Vagina (tissue), 2 donors: ENCODE data around the gene C22orf23. TPM values are rescaled to one million over a fixed set of nuclear protein-coding genes. Genes with fewer than 3 reads are reported as not detected.

ENCODE experiments used
- DNase-seq, 2 donors: peaks; one replicate each; pipeline ENCODE4 v3.0.0-alpha.2; 2017; ENCODE audit errors: extremely low spot score in 2 of 2
- H3K27ac ChIP-seq: fragments of 200-600 bp; sonication (generic); one replicate; pipeline ENCODE4 v1.5.1; 2019
- H3K27me3 ChIP-seq: fragments of 200-600 bp; sonication (generic); one replicate; pipeline ENCODE4 v1.5.1; 2019
- H3K36me3 ChIP-seq, 2 donors: fragments of 200-600 bp; sonication (generic); one replicate each; pipeline ENCODE4 v1.5.1; 2017 to 2019
- H3K4me1 ChIP-seq: fragments of 200-600 bp; sonication (generic); one replicate; pipeline ENCODE4 v1.5.1; 2019
- H3K4me3 ChIP-seq, 2 donors: fragments of 200-600 bp; sonication (generic); 1 replicate in 1 of 2; 2 replicates in 1 of 2; pipeline ENCODE4 v1.5.1; 2016 to 2019
- H3K9me3 ChIP-seq: fragments of 200-600 bp; sonication (generic); one replicate; pipeline ENCODE4 v1.5.1; 2019
- CTCF ChIP-seq, 3 experiments: fragments of 450-650 bp in 2 of 3; fragments of 200-600 bp in 1 of 3; sonication (generic) in 1 of 3; IDR thresholded peaks; one replicate each; pipeline ENCODE4 v1.5.1; 2017 to 2019; ENCODE audit warnings: antibody characterized with exemption in 3 of 3, mild to moderate bottlenecking in 2 of 3, moderate library complexity in 2 of 3
- POLR2A ChIP-seq, 2 donors: fragments of 450-650 bp; IDR thresholded peaks; one replicate each; pipeline ENCODE4 v1.6.1; 2017; ENCODE audit warnings: antibody characterized with exemption in 2 of 2, mild to moderate bottlenecking in 2 of 2, moderate library complexity in 2 of 2
- POLR2AphosphoS5 ChIP-seq, 2 donors: sonication (generic); formaldehyde crosslinking; IDR thresholded peaks; one replicate each; pipeline ENCODE4 v1.9.0; 2017; ENCODE audit warnings: antibody characterized with exemption in 2 of 2, mild to moderate bottlenecking in 2 of 2, low read depth in 1 of 2; ENCODE audit not compliant: insufficient read depth in 1 of 2
- intact Hi-C: fragments of 100-400 bp; cut with DNase I; formaldehyde crosslinking; loops from one replicate; pipeline ENCODE4 v1.15.1; 2023
- total RNA-seq: library from RNA; depleted of rRNA; stranded (reverse); fragments of >200 nt; gene quantifications from one replicate; pipeline ENCODE4 v1.2.3, GENCODE V29; 2016

Gene C22orf23
- not detected for total RNA-seq

GRCh38 chr22:37953437-37954179 lies at the start of gene C22orf23, which contains the start of gene POLR2F:
Gene C22orf23 (minus strand): TSS chr22:37953601. CDS start chr22:37953149, 452 bp downstream.
Gene POLR2F (plus strand): TSS chr22:37953699. CDS start chr22:37953788, 89 bp downstream.
- Histone ChIP-seq H3K4me3 (peak within 1 kb of the TSS; percentile 95 to 99), H3K9me3 (no peaks in the 10 kb centered on the region), H3K27ac (peak within 1 kb of the TSS; percentile 66), H3K27me3 (no peaks in the 10 kb centered on the region), H3K4me1 (peaks cover 33% of the 10 kb centered on the region), H3K36me3 (peaks cover 0 to 27% of the 10 kb centered on the region in 2 donors)
- TF ChIP-seq POLR2AphosphoS5 (IDR thresholded peaks at IDR 0.05; ENCODE audit: insufficient read depth in 1 of 2, low read depth in 1 of 2): peak; percentile 87 to 96
- TF ChIP-seq CTCF (IDR thresholded peaks at IDR 0.05): no peak
- peak in 1 of 2 donors; percentile 41 for TF ChIP-seq POLR2A (IDR thresholded peaks at IDR 0.05)
- intact Hi-C loops: loop anchor here (10.0 kb wide), 1 partner anchor 241 kb away; no protein-coding TSS in a partner anchor
- peak in 1 of 2 donors; percentile 98 for DNase-seq

GRCh38 chr22:37999640-38000272 lies 46.4 kb upstream of the C22orf23 start:
- Histone ChIP-seq H3K27me3 (no peaks in the 10 kb centered on the region), H3K27ac (peak overlapping the region; percentile 27), H3K9me3 (no peaks in the 10 kb centered on the region), H3K36me3 (no peaks in the 10 kb centered on the region), H3K4me3 (no peak overlapping the region), H3K4me1 (peaks cover 30% of the 10 kb centered on the region)
- intact Hi-C loops: no loop called here
- no peak for DNase-seq
- peak; percentile 9 to 19 for TF ChIP-seq POLR2AphosphoS5 (IDR thresholded peaks at IDR 0.05; ENCODE audit: insufficient read depth in 1 of 2, low read depth in 1 of 2)
- TF ChIP-seq CTCF (IDR thresholded peaks at IDR 0.05): no peak
- TF ChIP-seq POLR2A (IDR thresholded peaks at IDR 0.05): no peak

GRCh38 chr22:37999236-37999635 lies 45.8 kb upstream of the C22orf23 start:
- no peaks in the 10 kb centered on the region for H3K9me3 ChIP-seq
- DNase-seq: no peak
- H3K4me1 ChIP-seq: peaks cover 30% of the 10 kb centered on the region
- intact Hi-C loops: no loop called here
- TF ChIP-seq CTCF (IDR thresholded peaks at IDR 0.05) (no peak), POLR2AphosphoS5 (IDR thresholded peaks at IDR 0.05; ENCODE audit: insufficient read depth in 1 of 2, low read depth in 1 of 2) (no peak), POLR2A (IDR thresholded peaks at IDR 0.05) (no peak)
- H3K27me3 ChIP-seq: no peaks in the 10 kb centered on the region
- no peak overlapping the region for H3K4me3 ChIP-seq
- H3K36me3 ChIP-seq: no peaks in the 10 kb centered on the region
- H3K27ac ChIP-seq: peak overlapping the region; percentile 27

- TF ChIP-seq POLR2A (IDR thresholded peaks at IDR 0.05) (no peak), POLR2AphosphoS5 (IDR thresholded peaks at IDR 0.05; ENCODE audit: insufficient read depth in 1 of 2, low read depth in 1 of 2) (no peak), CTCF (IDR thresholded peaks at IDR 0.05) (no peak)
These were observed 45.1 kb upstream of the C22orf23 start for GRCh38 chr22:37998543-37998942.

More at GRCh38 chr22:37998543-37998942, 45.1 kb upstream of the C22orf23 start:
- H3K36me3 ChIP-seq: no peaks in the 10 kb centered on the region
- intact Hi-C loops: no loop called here
- DNase-seq: no peak
- no peaks in the 10 kb centered on the region for H3K27me3 ChIP-seq
- H3K4me1 ChIP-seq: peaks cover 30% of the 10 kb centered on the region
- no peaks in the 10 kb centered on the region for H3K9me3 ChIP-seq
- no peak overlapping the region for H3K4me3 ChIP-seq
- H3K27ac ChIP-seq: peak overlapping the region; percentile 27
